HepG2 (cell line): ENCODE results near the gene PDLIM5. TPM values are rescaled to one million over a fixed set of nuclear protein-coding genes. Genes with fewer than 3 reads are reported as not detected.

Experiments
- ATAD3A ChIP-seq: sonication (generic); formaldehyde crosslinking; IDR thresholded peaks from 2 replicates; pipeline ENCODE4 v1.4.0; 2020; ENCODE audit warnings: missing genetic modification reagents
- CEBPB ChIP-seq: IDR thresholded peaks from 2 replicates; pipeline ENCODE4 v1.6.1; 2011; ENCODE audit warnings: low read depth, low read length, improper control_type of control experiment, borderline replicate concordance
- ELK4 ChIP-seq: sonication (generic); formaldehyde crosslinking; IDR thresholded peaks from 2 replicates; pipeline ENCODE4 v1.9.0; 2021; ENCODE audit warnings: missing genetic modification reagents, borderline replicate concordance
- FIP1L1 ChIP-seq: fragments of 200-400 bp; formaldehyde crosslinking; IDR thresholded peaks from 2 replicates; pipeline ENCODE4 v1.6.1; 2018; ENCODE audit warnings: low read depth, mild to moderate bottlenecking, low read length, moderate library complexity, borderline replicate concordance; ENCODE audit not compliant: insufficient read depth
- HDAC6 ChIP-seq: fragments of 200-600 bp; sonication (generic); IDR thresholded peaks from 2 replicates; pipeline ENCODE4 v1.7.0; 2017; ENCODE audit warnings: mild to moderate bottlenecking, antibody characterized with exemption, low read length, low read depth
- HMG20A ChIP-seq: IDR thresholded peaks from 2 replicates; pipeline ENCODE4 v1.6.1; 2016; ENCODE audit warnings: borderline replicate concordance
- HNF4A ChIP-seq: sonication (generic); formaldehyde crosslinking; IDR thresholded peaks from 2 replicates; pipeline ENCODE4 v1.4.0; 2020; ENCODE audit warnings: missing genetic modification reagents
- MTF1 ChIP-seq: sonication (generic); formaldehyde crosslinking; IDR thresholded peaks from 2 replicates; pipeline ENCODE4 v1.5.0; 2020; ENCODE audit warnings: missing genetic modification reagents
- NFIB ChIP-seq: sonication (generic); formaldehyde crosslinking; IDR thresholded peaks from 2 replicates; pipeline ENCODE4 v1.9.0; 2021; ENCODE audit warnings: missing genetic modification reagents, mild to moderate bottlenecking, borderline replicate concordance
- POLR2AphosphoS2 ChIP-seq: IDR thresholded peaks from 2 replicates; pipeline ENCODE4 v1.6.1; 2011; ENCODE audit warnings: low read depth, low read length, improper control_type of control experiment
- SP2 ChIP-seq: sonication (generic); formaldehyde crosslinking; IDR thresholded peaks from 2 replicates; pipeline ENCODE4 v1.5.1; 2020; ENCODE audit warnings: mild to moderate bottlenecking, missing genetic modification reagents
- SRF ChIP-seq: IDR thresholded peaks from 2 replicates; pipeline ENCODE4 v1.6.1; 2011; ENCODE audit warnings: mild to moderate bottlenecking, low read depth, low read length, moderate library complexity
- ZMYM4 ChIP-seq: sonication (generic); formaldehyde crosslinking; IDR thresholded peaks from 2 replicates; pipeline ENCODE4 v1.8.1; 2023; ENCODE audit warnings: mild to moderate bottlenecking, missing genetic modification reagents
- ZNF205 ChIP-seq: IDR thresholded peaks from 2 replicates; pipeline ENCODE4 v1.6.1; 2018; ENCODE audit warnings: missing biosample characterization, missing genetic modification reagents
- ZNF451 ChIP-seq: sonication (generic); formaldehyde crosslinking; IDR thresholded peaks from 2 replicates; pipeline ENCODE4 v1.5.0; 2020; ENCODE audit warnings: mild to moderate bottlenecking, missing genetic modification reagents
- ZNF589 ChIP-seq: sonication (generic); formaldehyde crosslinking; conservative IDR thresholded peaks from 2 replicates; pipeline ENCODE4 v1.8.0; 2022; ENCODE audit warnings: mild to moderate bottlenecking, moderate library complexity, missing genetic modification reagents
- ZNF629 ChIP-seq: sonication (generic); formaldehyde crosslinking; conservative IDR thresholded peaks from 2 replicates; pipeline ENCODE4 v1.5.0; 2020; ENCODE audit warnings: missing genetic modification reagents
- ZNF816 ChIP-seq: sonication (generic); formaldehyde crosslinking; IDR thresholded peaks from 2 replicates; pipeline ENCODE4 v1.8.0; 2022; ENCODE audit warnings: missing genetic modification reagents, mild to moderate bottlenecking, borderline replicate concordance
- polyA plus RNA-seq, 8 experiments: library from polyadenylated mRNA; depleted of rRNA in 3 of 8; stranded (reverse) in 7 of 8; unstranded in 1 of 8; fragments of >200 nt; fragmentation: Illumina TruSeq in 4 of 8; extraction: Trizol in 4 of 8; gene quantifications; 2 replicates each; pipeline versions ENCODE4 v1.2.1 to v1.2.3, GENCODE V29; 2011 to 2016; ENCODE audit warnings: low read depth in 4 of 8, missing spikeins in 1 of 8, mixed read lengths in 1 of 8; ENCODE audit not compliant: insufficient read depth in 1 of 8
- total RNA-seq, 5 experiments: library from RNA; depleted of rRNA; stranded (reverse); fragments of >200 nt; fragmentation: Illumina TruSeq; extraction: Trizol; gene quantifications; 2 replicates each; pipeline ENCODE4 v1.2.3, GENCODE V29; 2016; ENCODE audit warnings: low read depth in 1 of 5
- TF ChIP-seq, protein P1 (sequence below): sonication (generic); formaldehyde crosslinking; IDR thresholded peaks from 2 replicates; pipeline ENCODE4 v1.5.1; 2020; ENCODE audit warnings: missing genetic modification reagents, mild to moderate bottlenecking, borderline replicate concordance
- TF ChIP-seq, protein P2 (sequence below): sonication (generic); formaldehyde crosslinking; IDR thresholded peaks from 2 replicates; pipeline ENCODE4 v1.4.0; 2020; ENCODE audit warnings: missing genetic modification reagents
- TF ChIP-seq, protein P3 (sequence below): sonication (generic); formaldehyde crosslinking; IDR thresholded peaks from 2 replicates; pipeline ENCODE4 v1.4.0; 2020; ENCODE audit warnings: missing genetic modification reagents

PDLIM5 gene
- total and polyA plus RNA-seq, 2 of the 13 experiments (the other 11 are each of a cell fraction or from before 2014, with no cell fraction given) = 52.8 to 119 TPM

DNA sequence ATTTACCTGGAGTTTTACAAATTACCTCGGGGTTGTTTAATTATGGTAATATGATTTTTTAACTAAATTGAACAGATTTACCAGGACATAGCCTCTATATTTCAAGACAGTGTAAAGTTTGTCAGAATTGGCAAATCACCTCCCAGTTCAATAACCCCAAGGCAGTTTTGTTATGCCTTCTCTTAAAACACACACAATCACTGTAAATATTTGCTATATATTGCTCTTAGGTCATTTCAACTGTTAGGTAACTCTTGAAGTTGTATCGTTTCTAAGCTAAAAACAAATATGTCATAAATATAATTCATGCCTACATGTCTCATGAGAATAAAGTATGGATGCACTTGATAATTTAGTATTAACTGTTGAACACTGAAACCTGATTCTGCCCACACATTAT, 24.1 kb downstream of the PDLIM5 start (continued):
- TF ChIP-seq, protein P1, sequence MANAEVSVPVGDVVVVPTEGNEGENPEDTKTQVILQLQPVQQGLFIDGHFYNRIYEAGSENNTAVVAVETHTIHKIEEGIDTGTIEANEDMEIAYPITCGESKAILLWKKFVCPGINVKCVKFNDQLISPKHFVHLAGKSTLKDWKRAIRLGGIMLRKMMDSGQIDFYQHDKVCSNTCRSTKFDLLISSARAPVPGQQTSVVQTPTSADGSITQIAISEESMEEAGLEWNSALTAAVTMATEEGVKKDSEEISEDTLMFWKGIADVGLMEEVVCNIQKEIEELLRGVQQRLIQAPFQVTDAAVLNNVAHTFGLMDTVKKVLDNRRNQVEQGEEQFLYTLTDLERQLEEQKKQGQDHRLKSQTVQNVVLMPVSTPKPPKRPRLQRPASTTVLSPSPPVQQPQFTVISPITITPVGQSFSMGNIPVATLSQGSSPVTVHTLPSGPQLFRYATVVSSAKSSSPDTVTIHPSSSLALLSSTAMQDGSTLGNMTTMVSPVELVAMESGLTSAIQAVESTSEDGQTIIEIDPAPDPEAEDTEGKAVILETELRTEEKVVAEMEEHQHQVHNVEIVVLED (CRISPR knock-in tag) = no peak
- TF ChIP-seq NFIB (CRISPR knock-in tag) (no peak), HNF4A (peak; percentile 57), SRF (no peak), ZNF205 (CRISPR knock-in tag) (no peak), ELK4 (CRISPR knock-in tag) (no peak), ZMYM4 (CRISPR knock-in tag) (no peak; the same call in 1 of the 2 replicates), HDAC6 (no peak), POLR2AphosphoS2 (no peak), SP2 (CRISPR knock-in tag) (no peak), ZNF451 (CRISPR knock-in tag) (no peak), ZNF629 (CRISPR knock-in tag) (no peak), CEBPB (peak; percentile 68; the same call in 1 of the 2 replicates), MTF1 (CRISPR knock-in tag) (no peak), ATAD3A (CRISPR knock-in tag) (no peak), ZNF816 (no peak), FIP1L1 (no peak), ZNF589 (CRISPR knock-in tag) (no peak), HMG20A (CRISPR knock-in tag) (peak; percentile 74; the same call in 1 of the 2 replicates)
- TF ChIP-seq, protein P2, sequence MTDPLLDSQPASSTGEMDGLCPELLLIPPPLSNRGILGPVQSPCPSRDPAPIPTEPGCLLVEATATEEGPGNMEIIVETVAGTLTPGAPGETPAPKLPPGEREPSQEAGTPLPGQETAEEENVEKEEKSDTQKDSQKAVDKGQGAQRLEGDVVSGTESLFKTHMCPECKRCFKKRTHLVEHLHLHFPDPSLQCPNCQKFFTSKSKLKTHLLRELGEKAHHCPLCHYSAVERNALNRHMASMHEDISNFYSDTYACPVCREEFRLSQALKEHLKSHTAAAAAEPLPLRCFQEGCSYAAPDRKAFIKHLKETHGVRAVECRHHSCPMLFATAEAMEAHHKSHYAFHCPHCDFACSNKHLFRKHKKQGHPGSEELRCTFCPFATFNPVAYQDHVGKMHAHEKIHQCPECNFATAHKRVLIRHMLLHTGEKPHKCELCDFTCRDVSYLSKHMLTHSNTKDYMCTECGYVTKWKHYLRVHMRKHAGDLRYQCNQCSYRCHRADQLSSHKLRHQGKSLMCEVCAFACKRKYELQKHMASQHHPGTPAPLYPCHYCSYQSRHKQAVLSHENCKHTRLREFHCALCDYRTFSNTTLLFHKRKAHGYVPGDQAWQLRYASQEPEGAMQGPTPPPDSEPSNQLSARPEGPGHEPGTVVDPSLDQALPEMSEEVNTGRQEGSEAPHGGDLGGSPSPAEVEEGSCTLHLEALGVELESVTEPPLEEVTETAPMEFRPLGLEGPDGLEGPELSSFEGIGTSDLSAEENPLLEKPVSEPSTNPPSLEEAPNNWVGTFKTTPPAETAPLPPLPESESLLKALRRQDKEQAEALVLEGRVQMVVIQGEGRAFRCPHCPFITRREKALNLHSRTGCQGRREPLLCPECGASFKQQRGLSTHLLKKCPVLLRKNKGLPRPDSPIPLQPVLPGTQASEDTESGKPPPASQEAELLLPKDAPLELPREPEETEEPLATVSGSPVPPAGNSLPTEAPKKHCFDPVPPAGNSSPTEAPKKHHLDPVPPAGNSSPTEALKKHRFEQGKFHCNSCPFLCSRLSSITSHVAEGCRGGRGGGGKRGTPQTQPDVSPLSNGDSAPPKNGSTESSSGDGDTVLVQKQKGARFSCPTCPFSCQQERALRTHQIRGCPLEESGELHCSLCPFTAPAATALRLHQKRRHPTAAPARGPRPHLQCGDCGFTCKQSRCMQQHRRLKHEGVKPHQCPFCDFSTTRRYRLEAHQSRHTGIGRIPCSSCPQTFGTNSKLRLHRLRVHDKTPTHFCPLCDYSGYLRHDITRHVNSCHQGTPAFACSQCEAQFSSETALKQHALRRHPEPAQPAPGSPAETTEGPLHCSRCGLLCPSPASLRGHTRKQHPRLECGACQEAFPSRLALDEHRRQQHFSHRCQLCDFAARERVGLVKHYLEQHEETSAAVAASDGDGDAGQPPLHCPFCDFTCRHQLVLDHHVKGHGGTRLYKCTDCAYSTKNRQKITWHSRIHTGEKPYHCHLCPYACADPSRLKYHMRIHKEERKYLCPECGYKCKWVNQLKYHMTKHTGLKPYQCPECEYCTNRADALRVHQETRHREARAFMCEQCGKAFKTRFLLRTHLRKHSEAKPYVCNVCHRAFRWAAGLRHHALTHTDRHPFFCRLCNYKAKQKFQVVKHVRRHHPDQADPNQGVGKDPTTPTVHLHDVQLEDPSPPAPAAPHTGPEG = no peak
- TF ChIP-seq, protein P3, sequence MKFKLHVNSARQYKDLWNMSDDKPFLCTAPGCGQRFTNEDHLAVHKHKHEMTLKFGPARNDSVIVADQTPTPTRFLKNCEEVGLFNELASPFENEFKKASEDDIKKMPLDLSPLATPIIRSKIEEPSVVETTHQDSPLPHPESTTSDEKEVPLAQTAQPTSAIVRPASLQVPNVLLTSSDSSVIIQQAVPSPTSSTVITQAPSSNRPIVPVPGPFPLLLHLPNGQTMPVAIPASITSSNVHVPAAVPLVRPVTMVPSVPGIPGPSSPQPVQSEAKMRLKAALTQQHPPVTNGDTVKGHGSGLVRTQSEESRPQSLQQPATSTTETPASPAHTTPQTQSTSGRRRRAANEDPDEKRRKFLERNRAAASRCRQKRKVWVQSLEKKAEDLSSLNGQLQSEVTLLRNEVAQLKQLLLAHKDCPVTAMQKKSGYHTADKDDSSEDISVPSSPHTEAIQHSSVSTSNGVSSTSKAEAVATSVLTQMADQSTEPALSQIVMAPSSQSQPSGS = peak; percentile 78
